MCF 10A (cell line): Measurements from ENCODE around the gene CGNL1. TPM values are rescaled to one million over a fixed set of nuclear protein-coding genes. Genes with fewer than 3 reads are reported as not detected.

ENCODE experiments used
- BruUV-seq: library from RNA; stranded (reverse); fragments of 400-500 nt; replicated peaks from 2 replicates; lab custom pipeline; 2021; lab: Mats Ljungman, UMichigan
- CTCF ChIA-PET: fragments of 300-600 bp; sonication (Branson Sonifier 250); formaldehyde crosslinking; extraction: SDS; loops from one replicate; lab custom pipeline; 2021; ENCODE audit warnings: antibody characterized with exemption, inconsistent platforms; lab: Yijun Ruan, JAX
- POLR2A ChIA-PET: fragments of 300-600, 350-650 bp; sonication (Branson Sonifier 250); formaldehyde crosslinking; extraction: SDS; loops from one replicate; lab custom pipeline; 2020; ENCODE audit warnings: antibody characterized with exemption, inconsistent platforms; lab: Yijun Ruan, JAX
- DNase-seq: peaks from one replicate; pipeline ENCODE4 v3.0.0-alpha.2; 2018; ENCODE audit not compliant: unreplicated experiment
- H3K27ac Mint-ChIP-seq: one replicate; pipeline ENCODE4 v1.8.0; 2022; ENCODE audit warnings: mild to moderate bottlenecking, low read depth, mixed read lengths; ENCODE audit not compliant: unreplicated experiment
- H3K27me3 Mint-ChIP-seq: one replicate; pipeline ENCODE4 v1.8.0; 2022; ENCODE audit warnings: mixed read lengths; ENCODE audit not compliant: insufficient read depth, unreplicated experiment
- H3K36me3 Mint-ChIP-seq: one replicate; pipeline ENCODE4 v1.8.0; 2022; ENCODE audit warnings: mild to moderate bottlenecking, moderate library complexity, mixed read lengths; ENCODE audit not compliant: insufficient read depth, unreplicated experiment
- H3K4me1 Mint-ChIP-seq: one replicate; pipeline ENCODE4 v1.8.0; 2022; ENCODE audit warnings: mixed read lengths; ENCODE audit not compliant: insufficient read depth, unreplicated experiment
- H3K4me3 Mint-ChIP-seq: one replicate; pipeline ENCODE4 v1.8.0; 2022; ENCODE audit warnings: mild to moderate bottlenecking, moderate library complexity, mixed read lengths; ENCODE audit not compliant: unreplicated experiment
- H3K9me3 Mint-ChIP-seq: one replicate; pipeline ENCODE4 v1.8.0; 2022; ENCODE audit warnings: mixed read lengths; ENCODE audit not compliant: unreplicated experiment
- CTCF ChIP-seq: fragments of 200-600 bp; IDR thresholded peaks from one replicate; pipeline ENCODE4 v1.8.0; 2022; ENCODE audit warnings: antibody characterized with exemption, mild to moderate bottlenecking; ENCODE audit not compliant: unreplicated experiment
- intact Hi-C: fragments of 100-400 bp; cut with micrococcal nuclease; formaldehyde crosslinking; loops from 2 replicates; pipeline ENCODE4 v1.14.1; 2022
- total RNA-seq: library from RNA; stranded (reverse); gene quantifications from 2 replicates; pipeline ENCODE4 v1.2.3, GENCODE V29; 2022

Gene CGNL1
- total RNA-seq, 1 experiment from 2014 or later, result 0.05 TPM

- intact Hi-C loops, result loop anchor here (5.0 kb wide), 1 partner anchor 703 kb away; no protein-coding TSS in a partner anchor
- ChIA-PET POLR2A (no interaction called here), CTCF (interaction anchor here (0.9 to 5.6 kb wide), 5 partner anchors 17 to 381 kb away, joined by 3 to 400 read pairs (median 35); no protein-coding TSS in a partner anchor)
- no peak overlapping the region for H3K27ac Mint-ChIP-seq
- no peak for TF ChIP-seq CTCF
- no peaks in the 10 kb centered on the region for H3K9me3 Mint-ChIP-seq
- no peak overlapping the region for H3K4me3 Mint-ChIP-seq
- BruUV-seq, result no TSS peak
- no peak for DNase-seq
- H3K27me3 Mint-ChIP-seq, result no peaks in the 10 kb centered on the region
- H3K4me1 Mint-ChIP-seq, result no peaks in the 10 kb centered on the region
- H3K36me3 Mint-ChIP-seq, result no peaks in the 10 kb centered on the region
These were observed 149.3 kb downstream of the CGNL1 start for GRCh38 chr15:57525581-57525980.

GRCh38 chr15:57526076-57526475 is 149.8 kb downstream of the CGNL1 start:
- H3K4me3 Mint-ChIP-seq, result no peak overlapping the region
- intact Hi-C loops, result loop anchor here (2.0 to 5.0 kb wide), 2 partner anchors 704 to 1029 kb away; no protein-coding TSS in a partner anchor
- POLR2A ChIA-PET, result interaction anchor here (3.8 kb wide), 1 partner anchor 185 kb away, joined by 38 read pairs; no protein-coding TSS in a partner anchor
- CTCF ChIA-PET, result interaction anchor here (0.5 to 5.6 kb wide), 10 partner anchors 10 to 1035 kb away, joined by 3 to 400 read pairs (median 12); partner anchors contain the start of gene CGNL1
- H3K36me3 Mint-ChIP-seq, result no peaks in the 10 kb centered on the region
- no peaks in the 10 kb centered on the region for H3K4me1 Mint-ChIP-seq
- no peak overlapping the region for H3K27ac Mint-ChIP-seq
- H3K27me3 Mint-ChIP-seq, result no peaks in the 10 kb centered on the region
- no peaks in the 10 kb centered on the region for H3K9me3 Mint-ChIP-seq
- BruUV-seq, result no TSS peak
- DNase-seq, result no peak
- TF ChIP-seq CTCF, result no peak

- no peak for TF ChIP-seq CTCF
- Mint-ChIP-seq H3K4me1 (no peaks in the 10 kb centered on the region), H3K9me3 (no peaks in the 10 kb centered on the region), H3K27ac (no peak overlapping the region), H3K36me3 (no peaks in the 10 kb centered on the region), H3K4me3 (no peak overlapping the region), H3K27me3 (no peaks in the 10 kb centered on the region)
- no TSS peak for BruUV-seq
- ChIA-PET POLR2A (interaction anchor here (3.8 kb wide), 1 partner anchor 185 kb away, joined by 38 read pairs; no protein-coding TSS in a partner anchor), CTCF (interaction anchor here (0.5 to 5.6 kb wide), 31 partner anchors 10 to 1035 kb away, joined by 3 to 400 read pairs (median 5); partner anchors contain the start of gene CGNL1)
- intact Hi-C loops, result loop anchor here (1.0 to 5.0 kb wide), 4 partner anchors 186 to 1030 kb away; no protein-coding TSS in a partner anchor
- no peak for DNase-seq
These were observed 150.3 kb downstream of the CGNL1 start for GRCh38 chr15:57526615-57527014.

GRCh38 chr15:57527382-57528091 is 151.2 kb downstream of the CGNL1 start:
- TF ChIP-seq CTCF, result peak; percentile 63
- no peaks in the 10 kb centered on the region for H3K9me3 Mint-ChIP-seq
- H3K27me3 Mint-ChIP-seq, result peaks cover 2% of the 10 kb centered on the region
- H3K36me3 Mint-ChIP-seq, result no peaks in the 10 kb centered on the region
- H3K27ac Mint-ChIP-seq, result no peak overlapping the region
- H3K4me1 Mint-ChIP-seq, result no peaks in the 10 kb centered on the region
- CTCF ChIA-PET, result interaction anchor here (0.5 to 5.6 kb wide), 60 partner anchors 10 to 1651 kb away, joined by 3 to 400 read pairs (median 5); partner anchors contain the start of gene CGNL1
- POLR2A ChIA-PET, result interaction anchor here (3.8 kb wide), 1 partner anchor 186 kb away, joined by 38 read pairs; no protein-coding TSS in a partner anchor
- DNase-seq, result peak; percentile 81
- intact Hi-C loops, result loop anchor here (1.0 to 5.0 kb wide), 4 partner anchors 187 to 1031 kb away; no protein-coding TSS in a partner anchor
- no TSS peak for BruUV-seq
- no peak overlapping the region for H3K4me3 Mint-ChIP-seq
